ENCODE data around the gene MED6. TPM values are rescaled to one million over a fixed set of nuclear protein-coding genes. Genes with fewer than 3 reads are reported as not detected.

Gene MED6
- total and polyA plus RNA-seq, 9 of the 15 experiments (the other 6 are each of a cell fraction or from before 2014, with no cell fraction given), result 16.9 to 52.0 (median 30.4) TPM

DNA sequence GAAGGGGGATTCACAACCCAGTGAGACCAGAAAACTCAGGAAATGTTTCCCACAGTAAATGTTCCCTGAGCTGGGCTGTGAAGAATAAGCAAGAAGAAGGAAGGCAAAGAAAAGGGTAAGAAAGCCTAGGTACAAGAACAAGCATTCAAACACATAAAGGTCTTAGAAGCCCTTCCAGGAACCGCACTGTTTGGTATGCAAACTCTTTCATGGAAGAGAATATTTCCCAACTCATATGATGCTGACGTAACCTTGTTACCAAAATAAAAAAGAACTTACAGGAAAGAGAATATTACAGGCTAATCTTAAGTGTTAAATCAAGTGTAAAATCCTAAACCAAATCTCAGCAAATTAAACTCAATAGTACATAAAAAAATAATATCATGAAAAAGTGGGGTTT is 23.6 kb downstream of the MED6 start (continued):
- TF ChIP-seq ZFP36 (IDR thresholded peaks at IDR 0.05; ENCODE audit: low read depth, low read length, partially characterized antibody) (no peak), ZNF165 (CRISPR knock-in tag; IDR thresholded peaks at IDR 0.05; ENCODE audit: borderline replicate concordance) (no peak), GTF2B (IDR thresholded peaks at IDR 0.05; ENCODE audit: extremely low read depth, insufficient read length) (no peak), ZNF512 (tag; IDR thresholded peaks at IDR 0.05) (no peak), SMAD2 (IDR thresholded peaks at IDR 0.05; ENCODE audit: low read depth, low read length) (no peak), TAF15 (IDR thresholded peaks at IDR 0.05; ENCODE audit: low read depth, low read length) (no peak), STAT5A (IDR thresholded peaks at IDR 0.05; ENCODE audit: borderline replicate concordance, low read length) (no peak), ESRRA (IDR thresholded peaks at IDR 0.05; ENCODE audit: borderline replicate concordance, low read depth) (no peak), FOXJ3 (CRISPR knock-in tag; IDR thresholded peaks at IDR 0.05) (no peak), ZNF3 (CRISPR knock-in tag; IDR thresholded peaks at IDR 0.05) (no peak), CREB3 (tag; conservative IDR thresholded peaks at IDR 0.05; ENCODE audit: low read depth) (no peak)
- TF ChIP-seq, protein P1, sequence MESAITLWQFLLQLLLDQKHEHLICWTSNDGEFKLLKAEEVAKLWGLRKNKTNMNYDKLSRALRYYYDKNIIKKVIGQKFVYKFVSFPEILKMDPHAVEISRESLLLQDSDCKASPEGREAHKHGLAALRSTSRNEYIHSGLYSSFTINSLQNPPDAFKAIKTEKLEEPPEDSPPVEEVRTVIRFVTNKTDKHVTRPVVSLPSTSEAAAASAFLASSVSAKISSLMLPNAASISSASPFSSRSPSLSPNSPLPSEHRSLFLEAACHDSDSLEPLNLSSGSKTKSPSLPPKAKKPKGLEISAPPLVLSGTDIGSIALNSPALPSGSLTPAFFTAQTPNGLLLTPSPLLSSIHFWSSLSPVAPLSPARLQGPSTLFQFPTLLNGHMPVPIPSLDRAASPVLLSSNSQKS (CRISPR knock-in tag; IDR thresholded peaks at IDR 0.05), result no peak
- TF ChIP-seq, protein P2, sequence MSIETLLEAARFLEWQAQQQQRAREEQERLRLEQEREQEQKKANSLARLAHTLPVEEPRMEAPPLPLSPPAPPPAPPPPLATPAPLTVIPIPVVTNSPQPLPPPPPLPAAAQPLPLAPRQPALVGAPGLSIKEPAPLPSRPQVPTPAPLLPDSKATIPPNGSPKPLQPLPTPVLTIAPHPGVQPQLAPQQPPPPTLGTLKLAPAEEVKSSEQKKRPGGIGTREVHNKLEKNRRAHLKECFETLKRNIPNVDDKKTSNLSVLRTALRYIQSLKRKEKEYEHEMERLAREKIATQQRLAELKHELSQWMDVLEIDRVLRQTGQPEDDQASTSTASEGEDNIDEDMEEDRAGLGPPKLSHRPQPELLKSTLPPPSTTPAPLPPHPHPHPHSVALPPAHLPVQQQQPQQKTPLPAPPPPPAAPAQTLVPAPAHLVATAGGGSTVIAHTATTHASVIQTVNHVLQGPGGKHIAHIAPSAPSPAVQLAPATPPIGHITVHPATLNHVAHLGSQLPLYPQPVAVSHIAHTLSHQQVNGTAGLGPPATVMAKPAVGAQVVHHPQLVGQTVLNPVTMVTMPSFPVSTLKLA (conservative IDR thresholded peaks at IDR 0.05), result no peak

Measured in K562 (cell line).